GM08714 (cell line): ENCODE results near the gene SLC27A1.

Source experiments
- H3K4me3 ChIP-seq: fragments of 200-500 bp; sonication (Bioruptor generic); 2 replicates; pipeline ENCODE4 v1.5.1; 2014; ENCODE audit warnings: mild to moderate bottlenecking, low read length, inconsistent platforms
- ZNF274 ChIP-seq: IDR thresholded peaks from 2 replicates; pipeline ENCODE4 v1.6.1; 2012; ENCODE audit warnings: mild to moderate bottlenecking, low read depth, low read length

The SLC27A1 gene

GRCh38 chr19:17470068-17470841 lies at the start of gene SLC27A1:
Gene SLC27A1, plus strand, starts transcription at chr19:17470524. Its CDS starts 17 bp downstream, at chr19:17470541.
- peak within 1 kb of the TSS; percentile 63; the same call in 1 of the 2 replicates for H3K4me3 ChIP-seq

GRCh38 chr19:17421942-17422341 lies 48.4 kb upstream of the SLC27A1 start:
- no peak for TF ChIP-seq ZNF274
- no peak overlapping the region for H3K4me3 ChIP-seq

More at GRCh38 chr19:17470068-17470841, at the start of gene SLC27A1:
- TF ChIP-seq ZNF274 = no peak

DNA sequence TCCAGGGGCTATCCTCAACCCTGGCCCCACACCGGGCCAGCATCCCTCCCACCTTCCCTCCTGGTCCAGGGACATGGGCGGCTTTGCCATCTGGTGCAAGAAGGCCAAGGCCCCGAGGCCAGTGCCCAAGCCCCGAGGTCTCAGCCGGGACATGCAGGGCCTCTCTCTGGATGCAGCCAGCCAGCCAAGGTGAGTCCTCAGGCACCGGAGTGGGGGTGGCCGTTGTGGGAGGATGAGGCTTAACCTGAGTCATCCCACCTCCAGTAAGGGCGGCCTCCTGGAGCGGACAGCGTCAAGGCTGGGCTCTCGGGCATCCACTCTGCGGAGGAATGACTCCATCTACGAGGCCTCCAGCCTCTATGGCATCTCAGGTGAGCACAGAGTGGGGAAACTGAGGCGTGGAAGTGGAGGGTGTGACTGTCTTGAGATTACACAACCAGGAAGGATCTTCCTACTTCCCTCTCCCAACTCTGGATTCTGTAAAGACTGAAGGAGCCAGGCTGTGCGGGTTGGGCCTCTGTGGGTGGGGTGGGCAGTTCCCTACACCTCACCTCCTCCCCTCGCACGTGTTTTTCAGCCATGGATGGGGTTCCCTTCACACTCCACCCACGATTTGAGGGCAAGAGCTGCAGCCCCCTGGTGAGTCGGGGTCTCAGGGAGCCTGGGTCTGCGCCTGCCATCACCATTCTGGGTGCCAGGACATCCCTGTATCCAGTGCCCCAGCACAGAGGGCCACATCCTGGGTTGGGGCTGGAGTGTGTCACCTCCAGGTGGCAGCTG lies 46.7 kb upstream of the SLC27A1 start:
- no peak for TF ChIP-seq ZNF274
- H3K4me3 ChIP-seq = no peak overlapping the region

- TF ChIP-seq ZNF274 = no peak
- no peak overlapping the region for H3K4me3 ChIP-seq
Observed at GRCh38 chr19:17424743-17425365, 45.5 kb upstream of the SLC27A1 start.

DNA sequence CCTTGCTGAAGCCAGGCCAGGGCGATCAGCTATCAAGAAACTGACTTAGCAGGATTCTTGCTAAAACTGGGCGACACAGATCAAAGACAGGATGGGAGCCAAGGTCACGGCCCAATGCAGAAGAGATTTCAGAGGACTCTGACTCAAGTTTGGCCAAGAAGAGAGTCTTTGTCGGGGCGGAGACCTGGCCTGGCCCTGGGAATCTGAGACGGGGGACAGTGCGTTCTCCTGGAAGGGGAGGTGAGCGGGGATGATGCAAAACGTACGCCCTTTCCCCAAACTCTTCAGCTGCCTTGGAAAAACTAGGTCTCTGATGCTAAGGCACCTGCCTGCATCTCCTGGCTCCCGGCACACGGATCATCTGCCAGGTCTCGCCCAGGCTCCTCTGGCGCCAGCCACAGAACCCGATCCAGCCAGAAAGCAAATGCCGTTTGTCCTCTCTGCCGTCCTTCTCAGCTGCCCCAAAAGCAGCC lies 40.6 kb upstream of the SLC27A1 start:
- TF ChIP-seq ZNF274 = no peak
- H3K4me3 ChIP-seq = no peak overlapping the region

- no peak for TF ChIP-seq ZNF274
- H3K4me3 ChIP-seq = no peak overlapping the region
Observed at GRCh38 chr19:17431417-17431816, 38.9 kb upstream of the SLC27A1 start.

DNA sequence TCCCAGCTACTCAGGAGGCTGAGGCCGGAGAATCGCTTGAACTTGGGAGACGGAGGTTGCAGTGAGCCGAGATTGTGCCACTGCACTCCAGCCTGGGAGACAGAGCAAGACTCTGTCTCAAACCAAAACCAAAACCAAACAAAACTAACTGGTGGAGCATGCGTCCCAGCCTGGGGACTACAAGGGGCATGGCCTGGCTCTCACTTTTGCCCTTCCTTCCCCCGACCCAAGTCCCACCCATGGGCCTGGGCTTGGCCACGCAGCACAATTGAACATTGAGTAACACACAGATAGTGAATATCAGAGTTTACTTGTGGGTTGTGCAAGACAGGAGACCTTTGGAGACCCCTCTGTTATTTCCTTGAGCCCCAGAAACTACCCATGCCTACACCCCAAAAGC lies 35.1 kb upstream of the SLC27A1 start:
- no peak for TF ChIP-seq ZNF274
- no peak overlapping the region for H3K4me3 ChIP-seq

DNA sequence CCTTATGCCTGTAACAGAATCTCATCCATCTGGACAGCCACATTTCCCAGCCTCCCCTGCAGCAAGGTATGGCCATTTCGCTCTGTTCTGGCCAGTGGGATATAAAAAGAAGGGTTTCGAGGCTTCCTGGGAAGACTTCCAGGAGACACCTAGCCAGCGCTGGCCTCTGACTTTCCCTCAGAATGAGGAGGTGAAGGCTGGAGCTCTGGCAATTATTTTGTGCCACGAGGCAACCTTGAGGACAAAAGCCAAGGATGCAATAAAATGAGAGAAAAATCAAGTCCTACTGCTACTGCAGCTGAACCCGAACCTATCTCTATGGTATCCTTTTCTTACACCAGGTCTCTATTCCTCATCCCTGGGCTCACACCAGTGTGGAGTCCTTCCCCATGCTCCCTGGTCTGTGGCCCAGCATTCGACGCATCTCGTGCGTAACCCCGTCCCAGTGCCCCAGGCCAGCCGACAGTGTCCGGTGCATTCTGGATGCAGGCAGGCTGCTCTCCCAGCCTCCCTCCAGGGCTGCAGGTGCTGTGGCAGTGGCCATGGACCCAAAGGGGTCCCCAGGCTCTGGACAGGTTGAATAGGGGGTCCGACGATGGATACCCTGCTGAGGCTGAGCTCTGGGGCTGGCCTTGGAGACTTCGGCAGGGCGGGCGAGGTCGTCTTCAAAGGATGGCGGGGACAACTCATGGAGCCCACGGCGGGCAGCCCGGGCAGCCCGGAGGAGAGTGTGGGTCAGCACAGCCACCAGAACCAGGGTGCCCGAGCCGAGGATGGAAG lies 34.0 kb upstream of the SLC27A1 start:
- TF ChIP-seq ZNF274 = no peak

DNA sequence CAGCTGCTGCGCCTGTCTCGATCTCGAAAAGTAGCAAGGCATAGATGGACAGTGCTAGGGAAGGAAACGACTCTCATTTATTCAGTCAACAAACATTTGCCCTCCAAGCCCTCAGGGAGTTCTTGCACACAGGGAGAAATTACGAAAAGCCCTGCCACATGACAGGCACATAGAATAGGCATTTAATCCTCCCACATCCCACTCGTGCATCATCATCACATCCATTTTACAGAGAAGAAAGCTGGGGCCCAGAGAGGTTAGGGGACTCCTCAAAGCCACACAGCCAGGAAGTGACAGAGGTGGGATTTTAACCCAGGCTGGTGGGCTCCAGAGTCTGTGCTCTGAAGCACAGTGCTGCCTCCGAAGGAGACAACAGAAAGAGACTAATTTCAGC lies 33.5 kb upstream of the SLC27A1 start:
- no peak for TF ChIP-seq ZNF274
- H3K4me3 ChIP-seq = no peak overlapping the region

More for the DNA sequence above, 34.0 kb upstream of the SLC27A1 start:
- H3K4me3 ChIP-seq = no peak overlapping the region

DNA sequence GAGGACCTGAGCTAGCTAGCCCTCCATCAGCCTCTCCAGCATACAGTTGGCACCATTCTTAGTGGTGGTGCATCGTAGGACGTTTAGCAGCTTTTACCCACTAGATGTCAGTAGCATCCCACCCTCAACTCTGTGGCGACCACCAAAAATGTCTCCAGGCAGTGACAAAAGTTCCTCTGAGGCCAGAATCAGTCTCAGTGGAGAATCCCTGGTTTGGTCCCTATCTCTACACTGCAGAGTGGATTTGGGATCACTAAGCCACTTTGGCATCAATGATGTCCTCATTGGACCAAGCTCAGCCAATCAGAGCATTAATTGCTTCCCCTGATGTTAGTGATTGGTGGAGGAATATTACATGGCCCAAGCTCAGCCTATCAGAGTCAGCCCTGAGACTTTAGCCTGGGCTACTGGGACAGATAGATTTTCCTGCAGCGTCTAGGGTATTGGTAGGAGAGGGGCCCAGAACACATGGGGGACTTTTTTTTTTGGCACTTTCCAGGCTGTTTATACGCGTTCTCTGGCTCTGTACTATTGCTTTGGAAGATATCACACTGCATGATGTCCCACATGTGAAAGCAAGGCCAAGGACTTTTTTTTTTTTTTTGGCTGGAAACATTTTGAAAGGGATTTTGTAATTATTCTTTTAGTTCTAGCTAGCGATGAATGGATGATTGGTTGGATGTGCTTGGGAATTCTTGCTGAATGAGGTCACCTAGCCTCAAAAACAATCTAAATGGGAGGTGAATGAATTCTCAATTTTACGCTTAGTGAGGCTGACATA lies 28.9 kb upstream of the SLC27A1 start:
- no peak for TF ChIP-seq ZNF274
- H3K4me3 ChIP-seq = no peak overlapping the region

- TF ChIP-seq ZNF274 = no peak
- no peak overlapping the region for H3K4me3 ChIP-seq
Observed at GRCh38 chr19:17445526-17446165, 24.7 kb upstream of the SLC27A1 start.

- no peak overlapping the region for H3K4me3 ChIP-seq
- TF ChIP-seq ZNF274 = no peak
Observed at GRCh38 chr19:17447704-17448130, 22.6 kb upstream of the SLC27A1 start.
